Measurements from ENCODE around the gene IQGAP2. TPM values are rescaled to one million over a fixed set of nuclear protein-coding genes. Genes with fewer than 3 reads are reported as not detected.

IQGAP2 gene
- 1.4 and 48.1 TPM in 2 replicates for total RNA-seq

GRCh38 chr5:76402886-76403765, at the start of gene IQGAP2:
TSS of gene IQGAP2 (plus strand) at chr5:76403285. CDS start at chr5:76403546, 261 bp downstream.

DNA sequence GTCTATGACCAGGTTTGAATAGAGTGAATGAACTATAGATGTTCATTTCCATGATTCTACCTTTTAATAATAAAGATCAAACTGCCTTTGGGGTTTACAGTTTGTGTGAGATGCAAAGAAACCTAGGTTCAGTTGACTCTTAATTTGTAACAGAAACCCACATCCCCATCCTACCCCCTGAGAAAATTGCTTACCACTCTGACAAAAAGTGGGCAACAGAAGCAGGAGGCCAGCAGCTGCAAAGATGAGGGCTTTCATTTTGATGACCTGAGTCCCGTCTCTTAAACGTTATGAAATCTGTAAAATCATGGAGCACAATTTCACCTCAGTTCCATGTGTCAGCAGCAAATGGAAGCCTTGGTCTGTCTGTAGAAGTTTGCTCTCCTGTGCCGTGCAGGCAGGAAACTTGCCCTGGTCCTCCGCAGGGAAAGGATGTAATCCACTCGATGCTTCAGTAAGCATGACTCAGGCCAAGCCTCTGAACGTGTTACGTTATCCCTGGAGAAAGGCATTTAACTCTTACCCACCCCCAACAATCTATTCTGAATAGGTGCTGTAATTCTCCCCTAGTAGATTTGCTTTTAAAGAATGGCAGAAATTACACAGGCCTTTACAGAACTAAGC, 220.0 kb downstream of the IQGAP2 start, which contains the start of gene F2RL2:
TSS of gene F2RL2 (minus strand) at position 431 of the 624 bp plus-strand sequence. CDS start at position 258, 173 bp downstream.

DNA sequence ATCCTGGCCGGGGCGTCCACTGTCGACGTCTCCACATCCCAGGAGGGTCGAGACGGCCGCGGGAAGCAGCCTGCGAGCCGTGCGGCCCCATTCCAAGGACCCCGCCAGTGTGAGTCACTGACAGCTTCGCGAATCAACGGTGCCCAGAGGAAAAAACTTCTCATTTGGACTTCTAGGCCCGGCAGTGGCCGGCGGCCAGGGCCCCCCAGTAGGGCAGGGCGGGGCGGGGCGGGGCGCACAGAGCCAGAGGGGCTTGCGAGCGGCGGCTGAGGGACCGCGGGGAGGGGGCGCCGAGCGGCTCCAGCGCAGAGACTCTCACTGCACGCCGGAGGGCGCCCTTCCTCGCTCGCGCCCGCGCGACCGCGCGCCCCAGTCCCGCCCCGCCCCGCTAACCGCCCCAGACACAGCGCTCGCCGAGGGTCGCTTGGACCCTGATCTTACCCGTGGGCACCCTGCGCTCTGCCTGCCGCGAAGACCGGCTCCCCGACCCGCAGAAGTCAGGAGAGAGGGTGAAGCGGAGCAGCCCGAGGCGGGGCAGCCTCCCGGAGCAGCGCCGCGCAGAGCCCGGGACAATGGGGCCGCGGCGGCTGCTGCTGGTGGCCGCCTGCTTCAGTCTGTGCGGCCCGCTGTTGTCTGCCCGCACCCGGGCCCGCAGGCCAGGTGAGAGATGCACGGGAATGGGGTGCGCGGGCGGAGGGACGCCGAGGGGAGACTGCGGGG, 312.8 kb downstream of the IQGAP2 start, which contains the start of gene F2R:
TSS of gene F2R (plus strand) at position 391 of the 720 bp plus-strand sequence. CDS start at position 573, 182 bp downstream.

Small RNAs within 50 kb of the gene (small RNA-seq; reads per million reads assigned to genes)
- not detected for gene RF02154 (ENCODE audit: low replicate concordance)
- not detected for gene RF02155 (ENCODE audit: low replicate concordance)

Other genes with a start within 250 kb of the IQGAP2 start
- 6.6 and 7.7 TPM in 2 replicates for gene F2RL2, start 220.1 kb downstream of the IQGAP2 start, total RNA-seq

Measured in placental pericyte (primary cell).